Hindlimb muscle (tissue), 1 donor: ENCODE measurements around the gene HRNR. TPM values are rescaled to one million over a fixed set of nuclear protein-coding genes. Genes with fewer than 3 reads are reported as not detected.

Experiments used
- DNase-seq: peaks from one replicate; pipeline ENCODE4 v3.0.0-alpha.2; 2013
- polyA plus RNA-seq: library from polyadenylated mRNA; unstranded; fragments of 120-200 nt; gene quantifications from one replicate; pipeline ENCODE4 v1.2.1, GENCODE V29; 2013; ENCODE audit not compliant: insufficient read length

The HRNR gene
- polyA plus RNA-seq, 1 donor, result 0.09 TPM

DNA sequence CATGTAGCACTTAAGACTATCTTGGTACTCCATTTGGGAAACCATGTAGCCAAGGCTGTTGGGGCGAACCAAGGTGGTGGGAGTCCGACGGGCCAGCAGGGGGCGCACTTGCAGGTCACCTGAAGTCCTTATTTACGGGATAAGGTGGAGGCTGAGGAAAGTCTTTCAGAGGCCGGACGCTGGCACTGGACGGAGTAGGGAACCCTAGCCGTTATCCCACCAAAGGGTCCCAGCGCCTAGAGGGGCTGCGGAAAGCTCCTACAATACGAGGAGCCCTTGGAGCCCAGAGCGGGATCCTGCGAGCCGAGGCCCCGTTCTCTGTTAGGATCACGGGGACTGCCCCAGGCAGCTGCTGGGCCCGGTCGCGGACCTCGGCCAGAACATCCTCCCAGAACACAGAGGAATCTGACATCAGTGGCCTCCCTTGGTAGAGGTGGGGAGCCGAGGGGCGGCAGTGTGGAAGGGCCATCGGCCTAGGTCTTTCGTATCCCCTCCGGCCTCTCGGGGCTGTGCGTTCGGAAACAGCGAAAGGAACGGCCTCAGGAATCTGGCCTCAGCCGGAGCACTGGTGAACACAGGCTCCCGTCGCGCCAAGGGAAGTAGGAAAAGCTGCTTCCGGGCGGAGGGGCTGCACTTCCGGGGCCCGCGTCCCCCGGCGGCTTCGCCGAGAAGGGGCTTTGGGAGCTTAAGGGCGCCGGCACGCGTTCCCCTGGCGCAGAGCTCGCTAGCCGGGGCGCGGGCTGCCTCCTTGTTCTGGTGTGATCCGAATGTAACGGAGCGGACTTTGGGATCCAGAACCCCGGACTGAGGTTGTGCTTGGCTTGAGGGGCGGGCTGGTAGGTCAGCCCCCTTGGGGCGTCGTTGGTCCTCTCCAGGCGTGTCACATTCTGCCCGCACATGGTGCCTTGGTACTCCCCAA, 35.1 kb downstream of the HRNR start:
- peak; percentile 73 for DNase-seq

- DNase-seq, result no peak
Measured at GRCh38 chr1:152186556-152187285, 37.3 kb downstream of the HRNR start.

DNA sequence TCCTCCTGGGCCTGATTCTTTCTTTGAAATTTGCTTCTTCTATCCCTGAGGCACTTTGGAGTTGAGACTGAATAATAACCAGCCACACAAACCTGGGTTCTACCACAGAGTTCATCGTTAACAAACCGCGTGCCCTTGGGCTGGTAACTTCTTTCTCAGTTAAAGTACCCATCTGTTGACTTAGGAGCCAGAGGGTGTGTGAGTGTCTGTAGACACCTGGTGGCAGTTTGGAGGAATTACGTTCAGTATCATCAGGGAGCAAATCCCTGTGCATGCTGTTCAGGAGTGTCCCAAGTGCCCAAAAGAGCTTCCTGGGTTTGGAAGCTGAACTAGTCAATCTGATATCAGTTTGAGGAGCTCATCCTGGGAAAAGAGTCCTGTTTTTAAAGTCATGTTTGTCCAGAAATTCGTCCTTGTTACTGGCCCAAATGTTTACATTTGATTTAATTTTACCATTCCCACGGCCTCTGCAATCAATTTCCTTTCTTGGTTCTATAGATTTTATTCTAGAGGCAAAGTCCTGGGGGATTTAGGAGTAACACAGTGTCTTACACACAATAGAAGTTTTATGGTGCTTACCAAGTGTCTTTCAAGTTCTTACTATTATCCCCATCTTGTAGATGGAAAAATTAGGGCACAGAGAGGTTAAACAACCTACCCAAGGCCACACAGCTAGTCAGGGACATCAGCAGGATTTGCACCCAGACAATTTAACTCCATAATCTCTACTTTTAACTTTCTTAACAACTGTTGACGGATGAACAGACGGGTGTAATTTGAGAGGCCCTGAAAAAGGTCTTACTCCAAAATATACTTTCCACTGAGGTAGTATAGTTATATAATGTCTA, 38.2 kb downstream of the HRNR start:
- DNase-seq, result peak; percentile 11

DNA sequence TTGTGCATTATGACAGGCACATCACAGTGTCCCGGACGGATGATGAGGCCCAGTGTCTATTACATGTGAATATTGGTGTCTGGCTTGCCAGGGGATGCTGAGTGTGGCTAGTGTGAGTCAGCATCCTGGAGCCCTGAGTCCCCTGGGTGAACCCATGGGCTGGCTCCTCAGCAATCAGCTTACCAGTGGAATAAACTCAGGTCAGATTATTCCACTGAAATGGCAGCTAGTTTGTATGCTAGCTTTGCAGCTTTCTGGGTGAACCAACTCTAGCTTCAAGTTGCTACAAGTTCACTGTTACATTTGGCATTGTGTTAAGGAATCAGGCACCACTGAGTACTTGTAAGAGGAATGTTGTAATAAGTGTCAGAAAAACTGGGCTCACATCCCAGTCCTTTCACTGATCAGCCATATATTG, 41.0 kb downstream of the HRNR start:
- no peak for DNase-seq

DNA sequence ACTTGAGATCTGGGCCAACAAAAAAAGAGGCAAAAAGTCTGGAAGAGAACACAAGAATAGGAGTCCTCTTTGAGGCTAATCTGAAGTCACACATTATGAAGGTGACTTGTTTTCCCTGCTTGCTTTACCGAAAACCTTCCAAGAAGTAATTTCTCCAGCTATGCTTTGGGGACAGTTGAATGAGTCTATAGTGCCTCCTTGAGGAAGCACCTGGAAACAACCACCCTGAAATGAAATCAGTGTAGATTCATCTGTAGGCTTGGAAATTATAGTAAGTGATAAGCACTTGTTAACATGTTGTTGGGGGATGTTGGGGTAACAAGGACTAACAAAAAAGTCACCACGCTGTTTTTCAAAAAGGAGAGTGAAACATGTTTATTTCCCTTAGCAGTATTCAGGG, 41.6 kb downstream of the HRNR start:
- DNase-seq, result no peak

DNA sequence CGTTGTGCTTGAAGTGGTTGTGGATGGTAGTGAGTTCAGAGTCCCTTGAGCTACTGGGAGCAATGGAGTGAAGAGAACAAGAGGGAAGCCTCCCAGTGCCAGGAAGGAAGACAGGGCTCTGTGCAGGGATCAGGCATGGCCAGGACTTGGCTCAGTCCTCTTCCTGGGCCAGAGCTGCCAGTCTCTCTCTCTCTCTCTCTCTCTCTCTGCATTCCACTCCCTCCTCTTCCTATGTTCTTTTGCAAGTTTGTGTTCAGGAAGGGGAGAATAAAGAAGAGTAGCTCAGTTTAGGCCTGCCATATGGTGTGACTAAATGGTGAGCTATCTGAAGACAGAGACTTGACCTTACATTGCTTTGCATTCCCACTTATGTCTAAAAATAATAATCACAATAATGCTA, 44.4 kb downstream of the HRNR start:
- DNase-seq, result no peak

GRCh38 chr1:152170287-152170905, 53.6 kb downstream of the HRNR start:
- DNase-seq, result no peak

GRCh38 chr1:152169366-152170025, 54.5 kb downstream of the HRNR start:
- no peak for DNase-seq

DNA sequence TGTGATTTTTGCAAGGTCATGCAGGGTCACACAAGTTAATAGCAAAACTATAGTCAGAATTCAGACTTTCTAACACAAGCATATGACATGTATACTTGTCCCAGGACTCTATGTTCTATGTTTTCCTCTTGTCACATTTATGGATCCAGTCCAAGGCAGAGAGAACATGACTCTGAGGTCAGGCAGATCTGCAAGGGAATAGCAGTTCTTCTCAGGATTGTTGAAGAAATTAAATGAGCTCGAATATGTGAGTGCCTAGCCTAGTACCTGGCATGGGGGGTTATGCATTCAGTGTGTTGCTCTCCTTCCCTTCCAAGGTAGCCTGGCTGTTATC, 55.5 kb downstream of the HRNR start:
- no peak for DNase-seq

DNA sequence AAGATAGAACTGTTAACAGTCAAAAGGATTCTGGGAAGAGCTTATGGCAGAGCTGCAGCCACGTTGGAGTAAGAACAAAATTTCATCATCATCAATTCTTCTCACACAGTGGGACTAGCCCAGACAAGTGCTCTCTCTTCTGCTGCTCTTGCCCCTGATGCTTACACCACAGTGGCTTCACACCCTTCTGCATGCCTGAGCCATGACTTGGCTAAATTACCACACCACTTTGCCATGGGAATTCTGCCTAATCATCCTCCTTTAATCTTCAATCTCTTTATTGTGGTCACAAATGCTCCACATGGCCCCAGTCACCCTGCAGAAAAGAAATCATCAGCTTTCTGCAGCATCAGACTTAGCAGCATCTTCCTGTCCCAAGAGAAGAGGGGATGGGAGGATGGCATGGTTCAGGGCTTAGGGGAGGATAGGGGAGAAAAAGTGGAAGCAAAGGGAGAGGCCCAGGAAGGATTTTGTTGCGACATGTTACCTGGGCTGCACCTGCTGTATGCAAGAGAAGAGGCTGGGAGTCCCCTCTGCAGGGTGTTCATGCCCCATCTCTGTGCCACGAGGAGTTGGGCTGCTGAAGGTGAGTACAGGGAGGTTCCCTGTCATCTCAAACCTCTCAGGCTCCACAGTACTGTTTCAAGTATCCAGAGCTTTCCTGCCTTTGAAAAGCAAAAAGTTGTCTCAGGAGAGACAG, 56.0 kb downstream of the HRNR start:
- DNase-seq, result no peak

GRCh38 chr1:152166966-152167365, 57.0 kb downstream of the HRNR start:
- DNase-seq, result no peak

DNA sequence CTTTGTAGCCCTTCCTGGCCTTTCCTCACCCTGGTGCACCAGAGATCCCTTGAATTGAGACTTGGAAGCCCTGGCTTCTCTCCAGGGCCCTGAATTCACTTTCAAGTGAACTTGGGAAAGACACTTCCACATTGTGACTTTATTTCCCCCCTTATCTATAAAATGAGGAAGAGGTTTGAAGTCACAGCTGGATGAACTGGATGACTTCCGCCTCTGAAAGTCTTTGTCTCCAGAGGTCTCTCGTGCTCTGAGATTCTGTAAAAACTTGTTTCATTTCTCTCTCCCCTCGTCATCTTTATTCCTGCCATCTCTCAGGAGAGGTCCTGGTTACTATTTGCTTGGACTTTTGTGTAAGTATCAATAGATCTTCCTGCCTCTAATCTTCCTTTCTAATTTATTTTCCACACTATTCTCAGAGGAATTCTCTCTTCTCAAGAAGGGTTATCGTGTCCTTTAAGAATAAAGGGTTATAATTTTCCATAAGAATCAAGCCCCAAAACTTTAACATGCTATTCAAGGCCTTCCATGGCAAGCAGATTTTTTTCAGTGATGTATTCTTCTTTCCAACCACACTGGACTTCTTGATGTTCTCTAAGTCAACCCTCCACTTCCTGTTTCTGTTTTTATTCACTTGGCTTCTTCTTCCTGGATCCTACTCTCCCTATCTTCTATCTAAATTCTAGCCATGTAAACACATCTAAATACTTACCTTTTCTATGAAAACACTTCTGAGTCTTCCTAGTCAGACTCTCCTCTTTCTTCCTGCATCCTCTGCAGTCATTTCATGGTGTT, 58.5 kb downstream of the HRNR start:
- no peak for DNase-seq

DNA sequence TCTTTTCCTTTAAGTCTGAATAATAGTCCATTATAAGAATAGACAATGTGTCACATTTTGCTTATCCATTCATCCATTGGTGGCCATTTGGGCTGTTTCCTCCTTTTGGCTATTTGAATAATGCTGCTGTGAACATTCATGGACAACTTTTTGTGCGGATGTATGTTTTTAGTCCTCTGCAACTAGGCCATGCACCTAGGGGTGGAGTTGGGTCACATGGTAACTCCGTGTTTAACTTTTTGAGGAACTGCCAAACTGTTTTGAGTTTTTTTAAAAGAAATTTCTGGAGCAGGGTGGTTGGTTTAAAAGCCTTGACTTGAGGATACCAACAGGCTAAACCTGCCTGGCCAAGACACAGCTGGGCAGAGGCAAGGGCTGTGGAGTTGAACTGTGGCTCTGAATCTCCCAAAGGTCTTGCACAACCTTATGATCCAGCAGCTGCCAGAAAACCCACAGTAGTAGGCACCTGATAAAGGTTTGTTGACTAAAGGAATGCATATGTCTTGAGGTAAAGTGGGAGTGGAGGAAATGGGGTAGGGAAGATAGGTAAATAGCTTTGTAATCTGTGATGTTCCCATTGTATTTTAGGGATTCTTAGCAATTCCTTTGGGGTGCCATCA, 59.4 kb downstream of the HRNR start:
- no peak for DNase-seq

GRCh38 chr1:152162792-152163463, 61.1 kb downstream of the HRNR start:
- no peak for DNase-seq

Other genes with a start within 250 kb of the HRNR start
- 186 TPM for gene S100A10, start 230.3 kb downstream of the HRNR start, polyA plus RNA-seq
- 168 TPM for gene S100A11, start 187.2 kb downstream of the HRNR start, polyA plus RNA-seq
- not detected for gene TCHHL1, start 135.1 kb downstream of the HRNR start, polyA plus RNA-seq
- gene TCHH, start 108.7 kb downstream of the HRNR start, polyA plus RNA-seq, result not detected
- not detected for gene RPTN, start 65.0 kb downstream of the HRNR start, polyA plus RNA-seq
- gene FLG, start 101.0 kb upstream of the HRNR start, polyA plus RNA-seq, result 1.1 TPM
- 0.12 TPM for gene FLG2, start 135.8 kb upstream of the HRNR start, polyA plus RNA-seq
- not detected for gene CRNN, start 190.1 kb upstream of the HRNR start, polyA plus RNA-seq